GM12891 (cell line): ENCODE data around the gene CDH3.

Experiments
- POLR2A ChIP-seq: IDR thresholded peaks from 2 replicates; pipeline ENCODE4 v1.6.1; 2011; ENCODE audit warnings: low read depth, low read length, control low read depth
- POLR2AphosphoS5 ChIP-seq: IDR thresholded peaks from 2 replicates; pipeline ENCODE4 v1.6.1; 2011; ENCODE audit warnings: low read depth, low read length, control low read depth
- SPI1 ChIP-seq: IDR thresholded peaks from 2 replicates; pipeline ENCODE4 v1.6.1; 2011; ENCODE audit warnings: low read depth, low read length, control low read depth

DNA sequence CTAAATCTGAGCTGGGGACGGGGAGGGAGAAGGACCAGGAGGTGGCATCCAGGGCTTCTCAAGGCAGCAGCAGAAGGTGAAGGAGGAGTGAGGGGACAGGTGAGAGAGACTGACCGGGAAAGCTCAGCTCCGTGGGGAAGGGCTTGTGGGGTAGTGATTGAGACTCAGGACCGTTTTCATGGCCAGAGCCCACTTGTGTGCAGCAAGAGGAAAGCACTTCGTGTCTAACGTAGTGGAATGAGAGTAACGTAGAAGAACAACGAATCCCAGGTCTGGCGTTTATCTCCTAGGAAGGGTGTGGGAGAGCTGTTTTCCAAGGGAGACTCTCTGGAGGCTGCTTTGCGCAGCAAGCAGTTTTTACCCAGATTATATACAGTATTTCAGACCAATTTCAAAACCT lies 1.3 kb upstream of the CDH3 start:
- TF ChIP-seq POLR2AphosphoS5 (no peak), SPI1 (no peak), POLR2A (no peak)
